RCC 7860 (cell line): ENCODE data around the gene ORC4.

Experiments
- DNase-seq: peaks from one replicate; pipeline ENCODE4 v3.0.0-alpha.2; 2015; ENCODE audit warnings: low spot score
- FAIRE-seq: peaks from 2 replicates; lab custom pipeline; 2012; peaks lifted over from hg19 to GRCh38; lab: Jason Lieb, UNC

ORC4 gene

DNA sequence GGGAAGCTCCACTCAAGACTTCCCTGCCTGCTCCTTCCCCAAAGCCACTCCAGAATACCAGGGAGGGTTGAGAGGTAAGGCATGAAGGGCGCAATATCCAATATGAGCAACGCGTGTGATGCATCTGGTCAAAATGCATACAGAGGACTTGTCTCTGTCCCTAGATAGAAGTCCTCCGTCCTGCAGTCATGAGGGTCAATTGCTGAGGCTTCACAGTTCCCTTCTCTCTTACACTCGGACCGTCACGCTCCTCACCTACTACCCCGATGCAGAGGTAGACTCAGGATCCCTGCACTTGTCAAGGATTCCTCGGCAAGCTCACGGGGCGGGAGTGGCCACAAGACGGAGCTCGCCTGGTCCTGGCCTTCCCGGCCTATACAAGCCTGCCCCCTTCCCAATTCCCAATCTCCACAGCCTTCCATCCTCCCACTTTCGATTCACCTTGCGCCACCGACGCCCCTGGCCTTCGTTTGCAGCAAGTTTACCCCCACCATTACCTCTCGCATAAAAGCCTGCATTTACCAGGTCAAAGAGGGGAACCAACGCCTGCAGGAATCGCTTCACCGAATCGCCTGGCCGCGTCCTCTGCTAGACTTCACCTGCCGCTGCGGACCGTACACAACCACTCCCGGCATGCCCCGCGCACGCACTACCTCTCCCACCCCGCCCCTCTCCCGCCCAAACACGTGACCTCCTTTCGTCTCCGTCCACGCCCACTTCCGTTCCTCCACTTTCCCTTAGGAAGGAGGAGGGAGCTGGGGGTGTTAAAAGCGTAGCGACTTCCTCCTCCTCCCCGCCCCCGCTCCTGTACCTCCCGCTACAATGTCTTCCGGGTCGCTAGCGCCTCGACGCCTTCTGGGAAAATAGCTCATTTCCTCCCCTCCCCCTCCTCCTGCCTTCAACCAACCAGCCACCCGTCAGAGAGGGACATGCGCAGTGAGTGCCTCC is at the start of gene ORC4:
Gene ORC4, minus strand, starts transcription at position 627 of the 948 bp plus-strand sequence. CDS start 44,779 bp downstream, outside the sequence.
- peak; percentile 87 for FAIRE-seq
- DNase-seq: peak; percentile 99

DNA sequence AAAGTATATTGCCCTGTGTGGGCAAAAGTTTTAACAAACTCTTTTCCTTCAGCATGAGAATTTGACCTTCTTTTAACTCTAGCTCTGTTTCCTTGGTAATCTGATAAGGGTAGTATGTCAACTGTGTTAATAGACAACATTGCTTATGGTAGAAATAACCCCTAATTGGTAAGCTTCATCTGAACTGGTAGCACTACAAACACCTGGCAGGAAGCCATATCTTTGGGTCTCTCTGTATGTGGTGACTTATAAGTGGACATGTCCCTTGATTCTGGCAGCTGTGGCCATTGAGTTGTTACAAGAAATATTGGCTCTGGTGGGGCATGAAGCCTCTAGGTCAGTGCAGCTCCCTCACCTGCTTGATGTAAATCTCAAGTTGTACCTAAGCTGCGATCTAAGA is 47.3 kb upstream of the ORC4 start:
- no peak for DNase-seq

DNA sequence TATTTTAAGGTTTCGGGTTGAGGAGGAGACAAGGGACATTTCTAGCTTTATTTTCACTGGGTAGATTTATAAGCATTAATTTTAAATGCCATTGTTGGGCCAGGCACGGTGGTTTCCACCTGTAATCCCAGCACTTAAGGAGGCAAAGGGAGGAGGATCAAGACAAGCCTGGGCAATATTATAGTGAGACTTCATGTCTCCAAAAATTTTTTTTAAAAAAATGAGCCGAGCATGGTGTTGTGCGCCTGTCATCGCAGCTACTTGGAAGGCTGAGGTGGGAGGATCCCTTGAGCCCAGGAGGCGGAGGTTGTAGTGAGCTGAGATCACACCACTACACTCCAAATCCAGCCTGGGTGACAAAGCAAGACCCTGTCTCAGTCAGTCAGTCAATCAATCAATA is 45.4 kb upstream of the ORC4 start:
- DNase-seq (no peak), FAIRE-seq (no peak)

More for the DNA sequence above, 47.3 kb upstream of the ORC4 start:
- no peak for FAIRE-seq

DNA sequence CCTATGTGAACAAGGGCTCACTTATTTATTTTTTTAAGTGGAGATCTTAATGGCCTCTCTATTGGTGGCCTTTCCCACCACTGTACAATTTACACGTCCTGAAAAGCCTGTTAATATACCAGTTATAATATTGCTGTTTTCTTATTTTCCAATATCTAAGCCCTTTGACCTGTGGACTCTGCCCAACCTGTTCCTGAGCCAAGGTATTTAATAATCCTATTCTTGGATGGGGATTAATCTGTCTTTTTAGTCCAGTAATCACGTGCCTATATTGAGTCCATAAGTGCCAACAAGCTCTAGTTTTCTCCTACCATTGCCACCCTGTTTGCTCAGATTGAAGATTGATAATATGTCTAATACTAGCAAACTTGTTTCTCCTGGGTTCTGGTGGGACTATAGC is 43.1 kb upstream of the ORC4 start:
- FAIRE-seq (no peak), DNase-seq (no peak)

DNA sequence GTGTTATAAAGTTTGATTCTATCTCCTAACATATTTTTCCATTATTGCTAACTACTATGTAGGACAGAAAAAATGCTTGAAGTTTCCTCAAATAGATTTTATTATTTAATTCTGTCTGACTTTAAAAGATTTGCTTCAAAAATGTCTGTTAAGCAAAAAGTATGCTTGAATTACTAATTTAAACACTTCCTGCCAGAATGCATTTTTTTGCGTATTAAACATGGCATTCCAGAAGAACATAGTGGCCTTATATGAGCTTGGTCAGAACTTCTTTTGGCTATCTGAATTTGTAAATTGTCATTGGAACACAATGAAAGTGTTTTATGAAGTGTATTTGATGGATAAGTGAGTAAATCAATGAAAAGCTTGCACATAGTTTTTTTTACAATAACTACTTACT is 38.1 kb upstream of the ORC4 start:
- FAIRE-seq (no peak), DNase-seq (no peak)

DNA sequence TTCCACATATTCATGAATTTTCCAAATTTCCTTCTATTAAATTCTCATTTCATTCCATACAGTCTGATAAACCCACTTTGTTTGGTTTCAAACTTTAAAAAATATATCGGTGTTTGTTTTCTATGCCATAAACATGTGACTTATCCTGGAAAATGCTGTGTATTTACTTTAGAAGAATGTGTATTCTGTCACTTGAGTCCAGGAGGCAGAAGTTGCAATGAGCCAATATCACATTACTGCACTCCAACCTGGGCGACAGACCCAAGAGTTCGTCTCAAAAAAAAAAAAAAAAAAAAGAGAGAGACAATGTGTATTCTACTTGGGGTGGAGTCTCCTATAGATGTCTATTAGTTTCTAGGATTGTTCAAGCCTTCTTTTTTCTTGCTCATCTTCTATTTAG is 32.1 kb upstream of the ORC4 start:
- no peak for FAIRE-seq
- DNase-seq: no peak

DNA sequence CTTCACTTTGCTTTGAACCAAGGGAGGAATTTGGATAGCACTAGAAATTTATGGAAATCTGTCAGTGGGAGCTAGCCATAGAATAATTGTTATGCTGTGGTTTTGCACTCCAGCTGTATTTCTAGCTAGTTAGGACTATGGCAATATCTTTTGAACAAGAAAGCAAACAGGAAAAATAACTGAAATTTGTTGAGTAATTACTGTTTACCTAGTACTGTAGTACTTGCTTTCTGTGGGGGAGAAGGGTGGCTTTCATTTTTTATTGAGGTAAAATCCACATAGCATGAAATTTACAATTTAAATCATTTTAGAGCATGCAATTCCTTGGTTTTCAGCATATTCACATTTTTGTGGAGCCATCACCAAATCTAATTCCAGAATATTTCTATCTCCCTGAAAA is 28.7 kb upstream of the ORC4 start:
- FAIRE-seq: no peak

DNA sequence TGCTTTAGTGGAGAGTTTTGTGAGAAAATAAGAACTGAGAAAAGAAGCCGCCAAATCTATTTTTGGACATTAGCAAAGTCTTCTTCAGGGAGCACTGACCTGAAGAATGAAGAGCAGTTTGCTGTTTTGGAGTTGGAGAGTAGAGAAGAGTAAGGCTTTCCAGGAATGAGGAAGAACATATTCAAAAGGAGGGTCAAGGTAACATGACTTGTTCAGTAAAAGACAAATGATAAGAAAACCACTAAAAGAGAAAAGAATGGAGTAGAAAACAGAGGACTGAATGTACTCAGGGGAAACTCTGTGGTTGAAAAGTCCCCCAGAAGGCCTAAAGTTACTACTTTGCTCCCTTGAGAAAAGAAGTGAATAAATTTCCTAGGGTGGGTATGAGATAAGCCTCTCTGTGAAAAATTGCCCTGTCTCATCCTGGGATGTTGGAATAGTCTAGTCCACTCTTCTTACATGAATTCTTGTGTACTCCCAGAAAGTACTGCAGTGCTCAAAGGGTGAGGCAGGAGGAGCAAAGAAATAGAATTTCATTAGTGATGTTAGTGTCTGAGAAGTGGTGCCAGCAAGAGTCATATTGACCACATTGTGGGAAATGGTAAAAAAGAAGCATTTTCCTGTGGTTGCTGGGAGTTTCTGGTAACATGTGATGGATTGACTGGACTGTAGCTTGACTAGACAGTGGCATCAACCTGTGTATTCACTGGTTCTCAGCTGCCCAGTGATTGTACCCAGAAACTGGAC is 28.1 kb upstream of the ORC4 start:
- FAIRE-seq: peak; percentile 7
- DNase-seq: no peak

More for the DNA sequence above, 28.7 kb upstream of the ORC4 start:
- DNase-seq: no peak

DNA sequence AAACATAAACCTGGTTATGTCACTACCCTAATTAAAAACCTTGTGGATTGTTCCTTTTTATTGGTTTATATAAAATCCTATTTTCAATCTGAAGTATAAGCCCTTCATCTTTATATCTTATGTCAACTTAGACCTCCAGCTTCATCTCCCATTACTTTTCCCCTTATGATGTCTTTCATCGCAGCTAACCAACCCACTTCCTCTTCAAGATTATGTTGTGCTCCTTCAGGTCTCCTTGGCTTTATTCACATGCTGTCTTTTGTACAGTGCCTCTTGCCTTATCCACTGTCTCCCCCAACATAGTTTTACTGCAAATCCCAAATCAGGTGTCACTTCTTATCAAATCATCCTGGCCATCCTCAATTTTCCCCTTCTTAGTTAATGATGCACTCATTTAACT is 26.3 kb upstream of the ORC4 start:
- FAIRE-seq: no peak
- DNase-seq: no peak

DNA sequence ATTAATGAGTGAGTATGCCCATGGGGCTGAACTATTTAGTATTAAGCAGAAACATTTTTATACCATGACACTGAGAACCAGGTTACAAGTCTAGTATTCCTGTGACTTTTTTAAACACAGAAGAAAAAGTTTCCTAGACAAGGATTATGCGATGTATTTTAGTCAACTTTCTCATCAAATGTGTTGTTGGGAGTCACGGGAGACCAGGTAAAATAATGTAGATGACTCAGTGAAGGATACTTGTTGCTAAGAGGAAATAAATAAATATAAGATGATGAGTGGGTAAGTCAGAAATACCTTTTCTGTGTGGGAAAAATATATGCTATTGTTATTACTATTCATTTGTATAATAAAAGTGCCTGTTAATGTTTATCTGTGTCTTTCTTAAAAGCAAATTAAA is 23.8 kb upstream of the ORC4 start:
- DNase-seq (peak; percentile 40), FAIRE-seq (no peak)

DNA sequence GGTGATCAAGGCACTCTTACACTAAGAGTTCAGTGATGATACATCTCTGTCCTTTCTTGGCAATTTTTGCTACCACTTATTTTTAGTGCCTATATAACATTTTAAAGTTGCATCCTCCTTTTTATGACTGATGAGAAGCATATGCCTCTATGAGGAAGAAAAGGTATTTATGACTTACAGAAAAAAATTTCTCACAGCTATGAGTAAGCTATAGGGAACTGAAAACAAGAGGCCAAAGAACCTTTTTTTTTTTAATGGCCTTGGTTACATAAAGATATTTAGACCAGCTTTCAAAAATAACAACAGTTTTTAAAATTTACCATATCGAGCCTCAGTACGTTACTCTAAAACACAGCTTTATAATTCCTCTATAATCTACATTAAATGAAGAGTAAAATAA is 21.7 kb upstream of the ORC4 start:
- no peak for FAIRE-seq
- no peak for DNase-seq

DNA sequence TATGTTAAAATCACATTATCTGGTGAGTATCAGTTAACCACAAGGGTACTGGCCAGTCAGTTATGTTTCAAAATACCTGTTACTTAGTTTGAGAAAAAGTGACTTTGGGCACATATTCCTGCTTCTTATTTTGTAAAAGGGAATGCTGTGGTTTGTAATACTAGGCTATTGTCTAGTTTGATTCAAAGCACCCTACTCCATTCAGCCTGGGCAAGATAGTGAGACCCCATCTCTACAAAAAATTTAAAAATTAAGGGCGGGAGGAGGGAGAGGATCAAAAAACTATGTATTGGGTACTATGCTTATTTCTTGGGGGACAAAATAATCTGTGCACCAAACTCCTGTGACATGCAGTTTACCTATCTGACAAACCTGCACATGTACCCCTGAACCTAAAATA is 19.2 kb upstream of the ORC4 start:
- FAIRE-seq: peak; percentile 83

DNA sequence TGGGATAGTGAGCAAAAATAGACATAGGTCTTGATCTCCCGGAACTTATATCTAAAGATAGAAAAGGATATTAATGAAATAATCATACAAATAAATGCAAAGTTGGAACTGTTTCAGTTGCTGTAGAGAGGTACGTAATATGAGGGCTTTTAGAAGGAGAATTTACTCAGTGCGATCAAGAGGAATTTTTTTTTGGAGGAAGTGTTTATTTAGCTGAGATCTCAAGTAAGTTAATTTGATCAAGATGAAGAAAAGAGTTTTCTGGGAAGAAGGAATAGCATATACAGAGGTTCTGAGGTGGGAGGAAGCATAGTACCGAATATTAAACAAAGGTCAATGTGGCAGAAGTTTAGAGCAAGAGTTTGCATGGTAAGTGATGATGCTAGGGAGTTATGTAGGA is 11.7 kb upstream of the ORC4 start:
- no peak for DNase-seq
- FAIRE-seq: no peak

More for the DNA sequence above, 19.2 kb upstream of the ORC4 start:
- no peak for DNase-seq

DNA sequence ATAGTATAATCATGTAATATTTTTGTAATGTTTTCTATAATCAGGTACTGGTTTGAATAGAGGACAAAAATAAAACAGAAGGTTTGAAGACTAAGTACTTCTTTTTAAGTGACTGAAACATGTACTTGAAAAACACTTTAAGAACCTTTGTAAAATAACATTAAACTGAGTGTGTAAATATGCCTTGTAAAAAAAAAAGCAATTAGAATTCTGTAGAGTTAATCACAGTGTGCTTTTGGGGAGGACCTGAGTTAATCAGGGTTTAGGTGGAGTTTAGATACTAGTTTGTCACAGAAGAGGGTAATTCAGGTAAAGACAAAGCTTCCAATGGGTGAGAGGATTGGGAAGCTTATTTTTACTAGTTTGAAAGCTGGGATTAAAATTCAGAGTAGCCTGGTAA is 10.6 kb upstream of the ORC4 start:
- DNase-seq (no peak), FAIRE-seq (peak; percentile 72)

DNA sequence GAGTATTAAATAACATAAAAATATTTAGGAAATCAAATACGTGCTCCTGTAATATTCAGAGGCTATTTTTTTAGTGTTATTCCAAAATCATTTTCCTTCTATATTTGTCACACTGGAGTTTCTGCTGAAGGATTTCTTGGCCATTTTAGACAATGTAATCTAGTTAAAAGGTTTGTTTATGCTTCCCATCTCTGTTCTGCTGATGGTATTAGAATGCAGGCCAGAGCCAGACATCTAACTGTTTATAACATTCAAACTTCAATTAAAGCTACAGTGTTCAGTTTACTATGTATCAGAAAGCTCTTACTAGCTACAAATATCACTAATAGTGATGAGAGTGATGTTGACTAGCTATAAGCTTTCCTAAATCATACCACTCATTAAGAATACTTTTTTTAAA is 8.2 kb upstream of the ORC4 start:
- DNase-seq (no peak), FAIRE-seq (no peak)

DNA sequence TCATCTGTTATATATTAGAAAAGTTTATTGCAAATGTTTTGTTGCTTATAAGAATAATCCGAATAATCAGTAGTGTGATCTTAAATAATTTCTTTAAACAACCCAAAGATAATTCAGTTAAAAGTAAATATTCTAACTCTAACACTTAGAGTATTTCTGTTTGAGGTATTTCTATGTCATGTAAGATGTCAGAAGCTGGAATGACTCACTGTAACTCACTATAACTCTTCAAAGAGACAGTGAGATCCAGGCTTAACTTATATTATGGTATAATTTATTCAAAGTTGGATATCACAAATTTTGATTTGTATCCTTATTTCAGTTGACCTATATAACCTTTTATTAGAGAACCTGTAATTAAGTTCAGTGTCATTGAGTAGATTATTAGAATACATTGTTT is 7.3 kb upstream of the ORC4 start:
- FAIRE-seq (peak; percentile 85), DNase-seq (no peak)

DNA sequence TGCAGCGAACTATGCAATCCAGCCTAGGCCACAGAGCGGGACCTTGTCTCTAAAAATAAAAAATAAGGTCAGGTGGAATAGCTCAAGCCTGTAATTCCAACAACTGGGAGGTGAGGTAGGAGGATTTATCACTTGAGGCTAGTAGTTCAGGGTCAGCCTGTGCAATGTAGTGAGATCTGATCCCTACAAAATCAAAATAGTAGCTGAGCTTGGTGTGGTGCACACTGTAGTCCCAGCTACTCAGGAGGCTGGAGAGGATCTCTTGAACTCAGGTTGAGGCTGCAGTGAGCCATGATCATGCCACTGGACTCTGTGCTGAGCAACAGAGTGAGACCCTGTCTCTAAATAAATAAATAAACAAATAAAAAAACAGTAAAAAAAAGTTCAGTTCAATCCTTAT is 6.0 kb upstream of the ORC4 start:
- FAIRE-seq: no peak
- DNase-seq: no peak

DNA sequence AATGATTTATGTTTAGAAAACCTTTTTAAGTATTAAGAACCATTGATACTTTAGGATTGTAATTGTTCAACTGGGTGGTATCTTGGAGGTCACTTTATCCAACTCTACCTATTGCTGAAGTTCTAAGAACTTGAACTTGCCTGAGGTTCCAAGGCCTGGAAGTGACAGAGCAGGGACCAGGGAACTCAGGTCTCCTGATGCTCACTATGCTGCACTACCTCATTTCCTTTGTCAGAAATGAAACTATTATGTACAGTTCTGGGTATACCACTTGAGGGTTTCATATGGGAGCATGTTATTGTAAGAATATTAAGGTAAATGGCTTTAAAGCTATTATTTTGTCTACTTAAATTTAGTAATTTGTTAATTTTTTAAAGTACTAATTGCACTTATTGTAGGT is 3.3 kb upstream of the ORC4 start:
- DNase-seq: no peak
- FAIRE-seq: peak; percentile 25

DNA sequence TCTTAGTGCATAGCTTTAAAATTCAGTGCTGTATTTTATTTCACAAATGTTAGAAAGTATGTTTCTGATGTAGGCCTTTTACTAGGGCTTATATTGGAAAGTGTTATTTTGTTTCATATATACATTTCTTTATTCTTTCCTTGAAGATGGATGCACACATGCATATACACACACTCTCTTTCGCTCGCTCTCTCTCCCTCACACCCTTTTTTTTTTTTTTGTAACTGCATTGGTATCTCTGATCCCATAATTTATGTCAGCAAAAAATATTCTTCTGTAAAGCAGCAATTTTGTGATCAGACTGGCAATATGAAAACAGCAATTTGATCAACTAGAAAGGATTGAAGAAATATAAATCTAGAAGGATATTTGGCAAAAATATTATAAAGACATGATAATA is 2.3 kb upstream of the ORC4 start:
- no peak for DNase-seq
- FAIRE-seq: no peak

DNA sequence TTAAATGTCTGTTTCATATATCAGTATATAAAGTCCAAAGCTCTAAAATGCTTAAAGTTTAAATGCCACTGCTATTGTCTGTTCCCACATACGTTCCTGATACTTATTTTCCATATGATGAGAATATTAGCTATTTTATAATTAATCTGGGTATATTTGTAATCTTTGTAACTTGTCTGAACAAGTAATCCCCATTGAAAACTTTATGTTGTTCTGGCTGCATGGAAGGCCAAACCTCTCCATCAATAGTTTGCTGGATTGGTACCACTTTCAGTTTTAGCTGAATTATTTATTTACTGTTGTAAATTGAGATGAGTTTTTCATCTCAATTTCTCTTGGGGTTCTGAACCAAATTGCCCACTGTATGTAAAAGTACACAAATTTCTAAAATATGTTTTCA is 1.8 kb upstream of the ORC4 start:
- FAIRE-seq (no peak), DNase-seq (no peak)

DNA sequence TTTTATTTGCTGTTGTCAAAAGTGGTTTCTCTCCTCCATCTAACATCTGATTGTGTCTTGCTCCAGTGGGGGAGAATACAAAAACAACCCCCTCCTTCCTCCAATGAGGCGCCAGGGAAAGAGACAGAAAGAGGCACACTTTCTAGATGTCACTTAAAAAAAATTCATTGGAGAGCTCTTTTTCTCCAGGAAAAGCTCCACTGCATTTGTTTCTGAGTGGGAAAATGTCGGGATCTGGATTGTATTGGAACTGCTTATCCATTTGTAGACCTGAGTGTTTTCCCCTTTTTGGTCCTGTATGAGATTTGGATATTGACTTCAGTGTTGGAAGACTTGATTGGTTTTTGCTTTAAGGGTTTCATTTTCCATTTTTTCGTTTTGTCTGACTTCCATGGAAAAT is 1.3 kb upstream of the ORC4 start:
- DNase-seq (no peak), FAIRE-seq (no peak)
